GM19239 (cell line): ENCODE measurements around the gene CDKN1C.
A peak's percentile ranks its signal among the peaks of the same experiment; 100 is the strongest.

Experiments used
- DNase-seq: peaks from one replicate; pipeline ENCODE4 v3.0.0; 2011; ENCODE audit warnings: low spot score; ENCODE audit not compliant: insufficient read length
- FAIRE-seq: peaks from 2 replicates; lab custom pipeline; 2011; peaks lifted over from hg19 to GRCh38; lab: Jason Lieb, UNC

Gene CDKN1C

GRCh38 chr11:2885678-2886081 lies at the start of gene CDKN1C:
Gene CDKN1C, minus strand, starts transcription at chr11:2885775. Its CDS starts 319 bp downstream, at chr11:2885456.
- DNase-seq, result peak; percentile 98
- FAIRE-seq, result no peak

GRCh38 chr11:2934611-2935239 lies 49.1 kb upstream of the CDKN1C start:
- no peak for FAIRE-seq
- DNase-seq, result no peak

GRCh38 chr11:2934021-2934550 lies 48.5 kb upstream of the CDKN1C start:
- DNase-seq, result no peak

DNA sequence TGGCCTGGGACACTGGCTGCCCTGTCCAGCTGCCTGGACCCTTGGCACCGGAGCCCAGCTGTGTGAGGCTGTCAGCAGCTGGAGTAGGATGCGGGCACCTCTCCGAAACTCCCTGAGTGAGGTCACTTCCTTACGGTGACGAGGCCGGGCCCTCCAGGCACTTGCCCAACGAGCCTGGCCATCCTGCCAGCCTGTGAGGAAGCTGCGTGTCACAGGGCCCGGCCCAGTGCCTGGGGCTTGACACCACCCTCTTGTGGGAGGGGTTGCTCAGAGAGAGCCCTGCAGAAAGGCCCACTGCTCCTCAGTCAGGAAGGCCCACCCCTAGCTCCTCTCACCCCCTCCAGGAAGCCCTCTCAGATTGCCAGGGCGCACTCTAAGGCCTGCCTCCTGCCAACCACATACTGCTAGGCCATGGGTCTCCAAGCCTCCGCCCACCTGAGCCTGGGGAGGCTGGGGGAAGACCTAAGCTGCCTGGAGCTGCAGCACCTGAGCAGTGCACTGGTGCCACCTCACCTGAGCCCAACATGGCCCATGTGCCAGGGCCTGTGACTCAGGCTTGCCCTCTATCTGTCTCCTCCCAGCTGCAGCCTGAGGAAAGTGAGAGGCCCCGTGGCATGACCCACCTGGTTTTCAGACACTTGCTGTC lies 47.9 kb upstream of the CDKN1C start:
- no peak for DNase-seq
- FAIRE-seq, result no peak

More at GRCh38 chr11:2934021-2934550, 48.5 kb upstream of the CDKN1C start:
- FAIRE-seq, result no peak

- DNase-seq (no peak), FAIRE-seq (no peak)
These were observed 47.3 kb upstream of the CDKN1C start for GRCh38 chr11:2932850-2933251.

DNA sequence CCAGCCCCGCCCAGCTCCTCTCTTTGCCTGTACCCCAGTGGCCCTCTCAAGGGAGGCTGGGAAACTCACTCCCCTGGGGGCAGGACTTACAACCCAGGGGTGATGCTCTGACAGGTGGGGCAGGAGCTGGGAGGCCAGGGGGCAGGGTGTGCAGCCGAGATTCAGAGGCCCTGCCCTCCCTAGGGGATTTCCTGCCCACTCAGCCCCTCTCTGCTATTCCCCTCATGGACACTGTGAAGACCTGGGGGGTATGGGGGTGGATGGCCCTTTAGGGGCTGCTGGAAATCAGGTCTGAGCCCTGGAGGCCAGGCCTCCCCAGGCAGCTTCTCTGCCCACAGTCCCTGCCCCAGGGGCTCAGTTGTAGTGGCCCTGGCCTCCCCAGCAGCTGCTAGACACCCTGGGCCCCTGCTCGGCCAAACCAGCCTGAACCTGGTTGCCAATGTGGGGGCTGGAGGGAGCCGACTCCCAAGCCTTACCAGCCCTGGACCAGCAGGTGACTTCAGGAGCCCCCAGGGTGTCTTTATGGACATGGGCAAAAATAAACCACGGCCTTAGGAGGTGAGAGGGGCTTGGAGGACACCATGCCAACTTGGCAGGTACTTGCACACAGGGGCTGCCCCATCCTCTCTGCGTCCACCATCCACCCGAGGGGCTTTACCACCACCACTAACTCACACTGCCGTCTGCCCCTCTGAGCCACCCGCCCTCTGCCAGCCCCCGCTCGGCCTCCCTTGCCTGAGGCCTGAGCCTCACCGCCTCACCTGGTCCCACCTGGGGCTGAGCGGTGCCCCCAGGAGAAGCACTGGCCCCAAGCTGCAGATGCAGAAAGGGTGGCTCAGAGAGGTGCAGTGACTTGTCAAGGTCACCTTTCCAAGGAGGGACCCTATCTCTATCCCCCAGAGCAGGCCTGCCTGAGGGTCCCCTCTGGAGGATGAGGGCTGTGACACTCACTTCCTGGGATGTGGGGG lies 46.5 kb upstream of the CDKN1C start:
- FAIRE-seq (no peak), DNase-seq (no peak)

DNA sequence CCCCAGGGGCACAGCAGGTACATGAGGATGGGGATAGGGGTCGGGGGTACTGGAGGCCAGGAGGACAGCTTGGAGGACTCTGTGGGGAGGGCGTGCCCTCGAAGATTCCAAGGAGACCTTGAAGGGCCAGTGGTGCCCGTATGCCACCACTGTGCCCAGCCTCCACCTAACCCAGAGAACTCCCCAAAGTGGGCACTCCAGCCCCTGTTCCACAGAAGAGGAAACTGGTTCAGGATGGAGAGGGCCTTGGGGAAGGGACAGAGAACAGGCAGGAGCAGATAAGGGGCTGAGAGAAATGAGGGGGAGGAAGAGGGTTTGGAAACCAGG lies 45.8 kb upstream of the CDKN1C start:
- DNase-seq (no peak), FAIRE-seq (no peak)

DNA sequence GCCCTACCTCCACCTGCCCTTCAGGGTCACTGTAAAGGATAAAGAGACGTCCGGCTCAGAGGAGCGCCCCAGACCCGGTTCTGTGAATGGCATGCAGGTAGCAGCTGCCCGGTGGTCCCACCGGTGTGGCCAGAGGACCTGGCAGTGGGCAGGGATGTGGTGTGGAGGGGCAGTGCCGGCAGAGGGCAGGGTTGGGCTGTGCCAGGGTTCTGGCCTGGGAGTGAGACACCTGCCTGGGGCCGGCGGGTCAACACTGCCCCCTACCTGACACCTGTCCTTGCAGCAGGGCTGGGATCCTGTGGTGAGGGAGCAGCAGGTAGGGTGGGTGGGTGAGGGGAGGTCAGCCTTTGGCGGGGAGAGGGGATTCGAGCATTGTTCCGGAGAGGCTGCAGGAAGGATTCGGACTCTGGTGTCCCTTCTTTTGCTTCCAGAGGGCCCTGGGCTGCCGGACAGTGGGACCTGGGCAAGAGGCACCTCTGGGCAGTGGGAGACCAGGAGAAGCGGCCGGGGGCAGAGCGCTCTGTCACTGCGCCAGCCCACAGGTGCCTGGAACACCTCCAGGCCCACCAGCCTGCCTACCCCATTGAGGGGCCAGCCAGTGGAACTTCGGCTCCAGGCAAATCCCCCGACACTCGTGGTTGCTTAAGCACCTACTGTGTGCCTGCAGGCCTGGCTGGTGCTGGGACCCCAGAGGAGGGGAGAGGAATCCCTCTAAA lies 45.3 kb upstream of the CDKN1C start:
- DNase-seq, result peak; percentile 81
- FAIRE-seq, result peak; percentile 80

DNA sequence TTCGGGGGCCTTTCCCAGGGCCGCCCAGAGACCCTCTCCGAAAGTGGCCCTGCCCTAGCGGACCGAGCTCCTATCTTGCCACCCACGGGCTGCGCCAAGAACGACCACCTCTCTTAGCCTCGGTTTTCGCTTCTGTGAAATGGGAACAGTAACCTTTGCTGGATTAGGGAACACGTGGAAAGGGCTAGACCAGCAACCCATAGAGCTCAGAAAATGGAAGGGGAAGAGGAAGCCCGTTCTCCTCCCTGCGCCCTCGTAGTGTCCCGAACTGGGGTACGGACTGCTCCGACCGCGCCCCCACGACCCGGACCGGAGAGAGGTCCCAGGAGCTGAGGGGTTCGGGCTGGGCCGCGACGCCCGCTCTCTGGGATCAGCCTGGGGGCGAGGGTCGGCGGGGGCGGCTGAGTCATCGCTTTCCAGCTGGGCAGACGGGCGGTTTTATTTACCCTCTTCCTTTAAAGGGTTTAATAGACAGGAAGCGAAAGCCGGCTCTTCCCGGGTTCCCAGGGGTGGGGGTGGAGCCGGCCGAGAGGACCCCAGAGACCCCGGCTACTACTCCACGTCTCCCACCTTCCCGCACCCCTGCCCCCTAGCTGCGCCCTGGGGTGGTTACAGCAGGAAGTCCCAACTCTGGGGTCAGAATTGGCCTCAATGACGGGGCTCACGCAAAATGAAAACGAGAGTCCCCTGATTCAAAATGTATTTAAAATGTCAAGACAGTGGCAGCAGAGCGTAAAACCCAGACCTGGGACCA lies 44.6 kb upstream of the CDKN1C start:
- peak; percentile 84 for DNase-seq
- peak; percentile 58 for FAIRE-seq

- FAIRE-seq (no peak), DNase-seq (no peak)
These were observed 44.0 kb upstream of the CDKN1C start for GRCh38 chr11:2929531-2929949.

DNA sequence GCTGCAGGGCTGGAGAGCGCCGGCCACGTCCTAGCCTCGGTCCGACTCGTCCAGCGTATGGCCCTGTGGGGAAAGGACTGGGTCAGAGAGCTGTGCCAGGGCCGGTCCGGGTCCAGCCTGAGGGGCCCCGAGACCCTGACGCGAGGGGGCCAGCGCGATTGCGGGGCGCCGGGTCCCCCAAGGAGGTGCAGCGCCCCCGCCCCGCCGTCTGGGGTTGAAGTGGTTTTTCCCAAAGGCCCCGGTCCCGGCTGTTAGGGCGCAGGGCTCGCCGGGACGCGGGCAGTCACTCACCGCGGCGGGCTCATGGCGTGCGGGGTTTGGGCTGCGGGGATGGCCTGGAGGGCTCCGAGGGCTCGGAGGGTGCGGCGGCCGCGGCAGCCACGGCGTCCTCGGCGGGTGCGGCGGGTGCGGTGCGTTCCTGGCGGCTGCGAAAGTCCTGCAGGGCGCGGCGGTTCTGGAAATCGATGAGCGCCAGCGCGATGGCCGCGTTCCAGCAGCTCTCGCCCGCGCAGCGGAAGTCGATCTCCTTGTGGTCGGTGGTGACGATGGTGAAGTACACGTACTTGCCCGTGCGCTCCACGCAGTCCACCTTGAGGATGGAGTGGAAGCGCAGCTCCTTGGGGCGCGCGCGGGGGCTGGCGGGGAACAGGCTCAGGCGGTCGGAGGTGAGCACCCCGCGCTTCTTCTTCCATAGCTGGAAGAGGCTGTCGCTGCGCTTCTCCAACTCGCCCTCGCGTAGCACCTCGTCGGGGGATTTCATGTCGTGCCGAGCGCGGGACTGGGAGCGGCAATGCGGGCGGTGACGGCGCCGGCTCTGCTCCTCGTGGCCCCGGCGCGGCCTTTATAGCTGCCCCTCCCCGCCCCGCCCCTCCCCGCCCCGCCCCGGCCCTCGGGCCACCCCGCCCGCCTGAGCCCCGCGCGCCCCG lies 43.3 kb upstream of the CDKN1C start, which contains the start of gene PHLDA2:
Gene PHLDA2 (minus strand): TSS at position 816 of the 926 bp plus-strand sequence. CDS start 56 bp downstream, at position 760.
- no peak for DNase-seq
- FAIRE-seq, result no peak

DNA sequence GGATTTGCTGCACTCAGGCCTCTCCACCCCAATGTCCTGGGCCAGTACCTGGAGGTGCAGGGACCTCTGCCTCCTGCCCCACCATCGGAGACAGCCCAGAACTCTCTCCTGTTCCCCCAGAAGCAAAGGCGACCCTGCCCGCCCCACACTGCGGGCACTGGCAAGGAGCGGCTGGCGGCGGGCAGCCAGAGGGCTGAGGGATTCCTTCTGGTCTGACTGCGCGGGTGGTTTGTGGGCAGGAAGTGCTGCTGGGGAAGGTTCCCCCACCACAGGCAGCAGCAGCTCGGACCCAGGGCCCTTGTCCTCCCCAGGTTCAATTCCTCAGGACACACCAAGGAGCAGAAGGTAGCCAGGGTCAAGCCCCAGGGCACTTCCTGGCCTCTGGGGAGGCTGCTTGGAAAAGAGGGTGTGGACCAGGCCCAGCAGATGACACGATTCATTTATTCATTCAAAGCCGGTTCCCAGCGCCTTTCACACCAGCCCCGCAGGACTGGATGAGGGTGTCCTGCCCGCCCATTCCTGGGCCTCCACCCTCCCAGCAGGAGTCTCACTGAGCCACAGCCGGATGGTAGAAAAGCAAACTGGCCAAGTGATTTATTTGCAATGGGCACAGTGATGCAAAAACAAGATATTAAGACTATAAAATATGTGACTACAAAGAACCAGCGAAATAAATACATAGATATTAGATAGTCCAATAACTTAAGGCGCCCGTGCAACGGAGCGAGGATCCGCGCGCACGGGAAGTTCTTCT lies 42.5 kb upstream of the CDKN1C start:
- no peak for DNase-seq
- FAIRE-seq, result no peak

DNA sequence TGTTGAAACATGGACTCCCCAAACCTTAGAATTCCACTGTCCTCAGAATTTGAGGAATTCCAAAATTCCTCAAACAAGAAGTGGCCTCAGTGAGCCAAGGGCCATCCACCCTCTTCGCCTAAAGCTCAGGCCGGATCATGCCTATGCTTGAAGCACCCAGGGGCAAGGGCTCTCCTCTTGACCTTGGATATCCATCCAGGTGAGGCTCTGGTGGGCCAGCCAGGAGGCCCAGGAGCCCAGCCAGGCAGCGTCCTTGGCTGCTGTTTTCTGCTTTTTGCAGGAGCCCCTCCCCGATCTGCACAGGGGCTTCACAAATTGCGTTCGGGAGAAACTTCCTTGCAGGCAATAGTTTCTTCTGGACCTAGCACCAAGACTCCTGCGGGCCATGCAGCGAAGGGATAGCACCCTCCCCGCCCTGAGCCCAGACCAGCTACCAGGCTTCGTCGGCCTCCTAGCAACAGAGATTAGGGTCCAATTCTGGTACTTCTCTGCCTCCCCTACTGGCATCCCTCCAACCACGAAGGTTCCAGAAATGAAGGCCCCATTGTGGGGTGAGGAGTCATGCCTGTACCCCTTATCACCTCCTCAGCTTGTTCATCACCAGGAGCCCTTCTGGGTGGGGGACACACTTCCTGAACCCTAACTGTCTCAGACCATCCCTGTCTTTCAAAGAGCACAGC lies 41.7 kb upstream of the CDKN1C start:
- DNase-seq (no peak), FAIRE-seq (no peak)

GRCh38 chr11:2926611-2927051 lies 41.1 kb upstream of the CDKN1C start:
- no peak for DNase-seq
- FAIRE-seq, result no peak

DNA sequence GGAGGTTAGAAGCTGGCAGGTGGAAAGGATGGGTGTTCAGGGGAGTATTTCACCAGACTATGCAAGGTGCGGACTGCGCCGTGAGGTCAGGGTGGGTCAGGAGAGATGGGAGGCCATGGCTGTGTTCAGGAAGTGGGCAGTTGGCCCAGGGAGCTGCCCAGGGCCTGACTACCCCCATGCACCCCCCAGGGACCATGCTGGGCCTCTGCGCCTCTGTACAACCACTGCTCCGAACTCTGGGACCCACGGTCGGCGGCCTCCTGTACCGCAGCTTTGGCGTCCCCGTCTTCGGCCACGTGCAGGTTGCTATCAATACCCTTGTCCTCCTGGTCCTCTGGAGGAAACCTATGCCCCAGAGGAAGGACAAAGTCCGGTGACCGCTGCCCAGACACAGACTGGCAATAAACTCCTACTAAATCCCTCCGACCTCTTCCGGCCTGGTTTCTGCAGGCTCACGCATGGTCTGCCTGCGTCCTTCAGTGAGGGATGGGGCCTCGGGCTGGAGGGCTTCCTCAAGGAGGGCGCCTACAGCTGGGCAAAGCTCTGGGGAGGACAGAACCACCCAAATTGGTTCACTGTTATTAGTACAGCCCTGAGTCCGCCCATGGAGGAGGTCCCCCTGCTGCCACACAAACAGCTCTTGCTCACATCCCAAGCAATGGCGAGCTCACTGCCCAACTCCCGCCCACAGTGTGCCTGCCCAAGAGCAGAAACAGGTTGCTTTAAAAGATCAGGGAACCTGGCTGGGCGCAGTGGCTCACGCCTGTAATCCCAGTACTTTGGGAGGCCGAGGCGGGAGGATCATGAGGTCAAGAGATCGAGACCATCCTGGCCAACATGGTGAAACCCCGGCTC lies 39.5 kb upstream of the CDKN1C start:
- no peak for DNase-seq
- FAIRE-seq, result no peak

DNA sequence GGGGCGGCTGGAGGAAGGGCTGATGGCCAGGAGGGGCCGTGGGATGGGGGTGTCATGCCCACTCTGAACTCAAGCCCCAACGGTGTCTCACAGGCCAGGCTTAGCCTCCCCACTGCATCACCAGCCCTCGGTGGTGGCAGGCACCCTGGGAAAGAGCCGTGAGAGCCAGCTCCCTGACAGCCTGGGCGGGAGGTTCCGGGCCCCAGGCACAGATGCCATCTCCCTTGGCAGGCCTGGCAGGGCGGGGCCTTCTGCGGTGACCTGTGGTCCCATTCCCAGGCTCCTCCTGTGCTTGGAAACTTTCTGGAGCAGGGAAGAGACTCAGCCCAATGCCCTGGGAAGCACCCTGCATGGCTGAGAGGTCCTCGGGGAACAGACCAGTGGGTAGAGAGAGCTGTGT lies 38.8 kb upstream of the CDKN1C start:
- DNase-seq, result no peak
- FAIRE-seq, result no peak
